GM12878 (cell line): Measurements from ENCODE around the gene TDRD7. TPM values are rescaled to one million over a fixed set of nuclear protein-coding genes. Genes with fewer than 3 reads are reported as not detected.

Source experiments
- ATF7 ChIP-seq: fragments of 450-650 bp; IDR thresholded peaks from 2 replicates; pipeline ENCODE4 v1.6.1; 2016; ENCODE audit warnings: low read depth, mild to moderate bottlenecking
- CBFB ChIP-seq: IDR thresholded peaks from 2 replicates; pipeline ENCODE4 v1.6.1; 2016; ENCODE audit warnings: antibody characterized with exemption, low read depth
- CEBPB ChIP-seq, 2 experiments: fragments of 150-350 bp in 1 of 2; IDR thresholded peaks; 2 replicates each; pipeline ENCODE4 v1.6.1; 2012 to 2014; ENCODE audit warnings: low read depth in 2 of 2, low read length in 2 of 2, borderline replicate concordance in 1 of 2, inconsistent platforms in 1 of 2
- E4F1 ChIP-seq: fragments of 450-650 bp; IDR thresholded peaks from 2 replicates; pipeline ENCODE4 v1.6.1; 2018; ENCODE audit warnings: borderline replicate concordance, mild to moderate bottlenecking; ENCODE audit not compliant: partially characterized antibody
- EGR1 ChIP-seq, 2 experiments: IDR thresholded peaks; 1 replicate in 1 of 2; 2 replicates in 1 of 2; pipeline ENCODE4 v1.6.1; 2011 to 2012; ENCODE audit warnings: low read depth in 2 of 2, low read length in 2 of 2, borderline replicate concordance in 1 of 2, mild to moderate bottlenecking in 1 of 2, moderate library complexity in 1 of 2
- EZH2 ChIP-seq: IDR thresholded peaks from 2 replicates; pipeline ENCODE4 v1.6.1; 2012; ENCODE audit warnings: low read depth, mild to moderate bottlenecking, control low read depth, inconsistent platforms, low read length, borderline replicate concordance; ENCODE audit not compliant: control insufficient read depth
- GATAD2B ChIP-seq: fragments of 450-650 bp; conservative IDR thresholded peaks from 2 replicates; pipeline ENCODE4 v1.6.1; 2017; ENCODE audit warnings: low read depth, mild to moderate bottlenecking, moderate library complexity
- IKZF1 ChIP-seq: fragments of 450-650 bp; conservative IDR thresholded peaks from 2 replicates; pipeline ENCODE4 v1.6.1; 2017; ENCODE audit warnings: antibody characterized with exemption, mild to moderate bottlenecking
- IRF4 ChIP-seq: IDR thresholded peaks from 2 replicates; pipeline ENCODE4 v1.6.1; 2011; ENCODE audit warnings: low read depth, low read length
- JUND ChIP-seq: IDR thresholded peaks from 2 replicates; pipeline ENCODE4 v1.6.1; 2012; ENCODE audit warnings: low read depth, mild to moderate bottlenecking, low read length, improper control_type of control experiment, moderate library complexity
- MAX ChIP-seq: IDR thresholded peaks from 2 replicates; pipeline ENCODE4 v1.6.1; 2012; ENCODE audit warnings: low read depth, low read length, improper control_type of control experiment
- MTA3 ChIP-seq: IDR thresholded peaks from 2 replicates; pipeline ENCODE4 v1.6.1; 2012; ENCODE audit warnings: low read length, inconsistent platforms, borderline replicate concordance
- MYC ChIP-seq: IDR thresholded peaks from 2 replicates; pipeline ENCODE4 v1.6.1; 2011; ENCODE audit warnings: mild to moderate bottlenecking, low read length, moderate library complexity, inconsistent platforms; ENCODE audit not compliant: insufficient read depth, insufficient replicate concordance, insufficient read length, severe bottlenecking
- NR2F1 ChIP-seq: fragments of 450-650 bp; conservative IDR thresholded peaks from 2 replicates; pipeline ENCODE4 v1.6.1; 2017; ENCODE audit warnings: mild to moderate bottlenecking
- POLR2A ChIP-seq: IDR thresholded peaks from 2 replicates; pipeline ENCODE4 v1.6.1; 2011; ENCODE audit warnings: low read depth, mild to moderate bottlenecking, low read length
- TAF1 ChIP-seq: IDR thresholded peaks from 2 replicates; pipeline ENCODE4 v1.6.1; 2011; ENCODE audit warnings: mild to moderate bottlenecking, low read depth, low read length, borderline replicate concordance
- TCF3 ChIP-seq: IDR thresholded peaks from 2 replicates; pipeline ENCODE4 v1.6.1; 2012; ENCODE audit warnings: low read depth, mild to moderate bottlenecking, low read length, borderline replicate concordance; ENCODE audit not compliant: insufficient read depth
- ZBTB11 ChIP-seq: fragments of 450-650 bp; formaldehyde crosslinking; IDR thresholded peaks from 2 replicates; pipeline ENCODE4 v1.5.0; 2022; ENCODE audit warnings: mild to moderate bottlenecking, missing genetic modification characterization
- ZNF207 ChIP-seq: fragments of 450-650 bp; IDR thresholded peaks from 2 replicates; pipeline ENCODE4 v1.6.1; 2014; ENCODE audit warnings: antibody characterized with exemption, mild to moderate bottlenecking, borderline replicate concordance
- ZNF217 ChIP-seq: fragments of 450-650 bp; IDR thresholded peaks from 2 replicates; pipeline ENCODE4 v1.6.1; 2017; ENCODE audit warnings: antibody characterized with exemption, mild to moderate bottlenecking
- ZNF384 ChIP-seq: IDR thresholded peaks from 2 replicates; pipeline ENCODE4 v1.6.1; 2012; ENCODE audit warnings: low read depth, mild to moderate bottlenecking, low read length, improper control_type of control experiment, borderline replicate concordance
- polyA plus RNA-seq, 11 experiments: library from polyadenylated mRNA; depleted of rRNA in 4 of 11; unstranded in 6 of 11; stranded (reverse) in 5 of 11; fragments of >200 nt; fragmentation: Nextera tagmentation in 4 of 11; fragmentation: Illumina TruSeq in 1 of 11; extraction: Ambion mirVana in 4 of 11; extraction: Trizol in 1 of 11; gene quantifications; 1 replicate in 1 of 11; 2 replicates in 10 of 11; pipeline versions ENCODE4 v1.2.1 to v1.2.3, GENCODE V29; 2011 to 2016; ENCODE audit warnings: inconsistent platforms in 2 of 11, missing spikeins in 2 of 11, low read depth in 1 of 11
- total RNA-seq, 4 experiments: library from RNA; depleted of rRNA in 3 of 4; stranded (reverse); fragments of >200 nt in 3 of 4; fragmentation: Illumina TruSeq in 1 of 4; extraction: Trizol in 1 of 4; gene quantifications; 2 replicates each; pipeline versions ENCODE4 v1.2.1 to v1.2.3, GENCODE V29; 2013 to 2021

Gene TDRD7
- total and polyA plus RNA-seq, 10 of the 15 experiments (the other 5 are each of a cell fraction or from before 2014, with no cell fraction given), result 5.7 to 26.4 (median 16.2) TPM

GRCh38 chr9:97501177-97501971 is 89.5 kb downstream of the TDRD7 start, which contains the start of gene TMOD1 (continued):
- TF ChIP-seq EGR1 (IDR thresholded peaks at IDR 0.05; ENCODE audit: borderline replicate concordance in 1 of 2, low read depth in 2 of 2, low read length in 2 of 2) (0 out of 3 replicates have a peak, but pooled peaks of 1 of the 2 experiments have one; percentile 10), E4F1 (no peak), ZBTB11 (no peak), EZH2 (no peak), MYC (no peak), TAF1 (0 out of 2 replicates have a peak, but pooled peaks have one; percentile 16), MAX (no peak), ZNF217 (no peak; the same call in 1 of the 2 replicates), IKZF1 (peak; percentile 61), GATAD2B (no peak; the same call in none of the 2 replicates), ATF7 (peak; percentile 78; the same call in 1 of the 2 replicates), CEBPB (IDR thresholded peaks at IDR 0.05; ENCODE audit: borderline replicate concordance in 1 of 2, low read depth in 2 of 2, low read length in 2 of 2) (no peak), CBFB (peak; percentile 58; the same call in 1 of the 2 replicates), IRF4 (no peak), JUND (peak; percentile 50; the same call in 1 of the 2 replicates), TCF3 (peak; percentile 85; the same call in 1 of the 2 replicates), ZNF384 (no peak), MTA3 (no peak), NR2F1 (peak; percentile 64), POLR2A (peak; percentile 45; the same call in 1 of the 2 replicates), ZNF207 (no peak)
